A172 (cell line): ENCODE results near the gene SLC34A3. TPM values are rescaled to one million over a fixed set of nuclear protein-coding genes. Genes with fewer than 3 reads are reported as not detected.

ENCODE experiments used
- DNase-seq: peaks from one replicate; pipeline ENCODE4 v3.0.0-alpha.2; 2015; ENCODE audit warnings: low spot score
- total RNA-seq: library from RNA; depleted of rRNA; stranded (reverse); fragments of >200 nt; shearing (Covaris generic); gene quantifications from 2 replicates; pipeline ENCODE4 v1.2.3, GENCODE V29; 2014

SLC34A3 gene
- total RNA-seq, 1 experiment from 2014 or later: 1.6 TPM

DNA sequence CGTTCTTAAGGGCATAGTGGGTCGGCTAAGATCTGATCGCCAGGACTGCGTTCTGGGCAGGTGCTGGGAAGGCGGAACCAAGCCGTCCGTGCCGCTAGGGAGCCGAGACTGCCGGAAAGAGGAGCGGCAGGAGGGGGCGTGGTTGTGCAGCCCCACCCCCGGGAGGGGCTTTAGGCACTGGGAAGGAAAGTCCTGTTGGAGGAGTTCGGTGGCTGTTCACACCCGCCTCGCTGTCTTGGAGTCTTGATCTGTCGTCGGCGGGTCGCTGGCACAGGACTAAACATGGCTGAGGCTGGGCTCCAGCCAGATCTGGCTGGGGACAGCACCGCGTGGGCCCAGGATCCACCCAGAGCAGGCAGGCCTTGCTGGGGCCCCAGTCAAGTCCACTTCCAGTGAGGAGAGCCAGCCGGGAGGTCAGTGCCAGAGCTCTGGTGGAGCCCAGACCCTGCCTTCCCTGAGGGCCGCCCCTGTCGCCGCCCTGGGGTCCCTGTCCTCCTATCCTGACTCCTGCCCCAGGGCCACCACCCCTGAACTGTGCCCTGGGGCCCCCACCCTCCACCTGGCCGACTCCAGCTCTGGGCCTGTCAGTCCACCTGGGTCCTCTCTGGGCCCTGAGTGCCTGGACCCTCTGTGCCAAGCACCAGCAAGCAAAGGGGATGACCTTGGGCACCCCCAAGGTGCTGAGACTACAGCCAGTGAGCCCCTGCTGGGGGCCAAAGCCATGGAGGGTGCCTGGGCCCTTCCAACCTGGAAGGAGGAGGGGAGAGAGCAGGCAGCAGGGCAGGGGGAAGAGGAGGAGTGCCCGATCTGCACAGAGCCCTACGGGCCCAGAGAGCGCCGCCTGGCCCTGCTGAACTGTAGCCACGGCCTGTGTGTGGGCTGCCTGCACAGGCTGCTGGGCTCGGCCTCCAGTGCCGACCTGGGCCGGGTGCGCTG is 13.2 kb upstream of the SLC34A3 start:
- DNase-seq: no peak

DNA sequence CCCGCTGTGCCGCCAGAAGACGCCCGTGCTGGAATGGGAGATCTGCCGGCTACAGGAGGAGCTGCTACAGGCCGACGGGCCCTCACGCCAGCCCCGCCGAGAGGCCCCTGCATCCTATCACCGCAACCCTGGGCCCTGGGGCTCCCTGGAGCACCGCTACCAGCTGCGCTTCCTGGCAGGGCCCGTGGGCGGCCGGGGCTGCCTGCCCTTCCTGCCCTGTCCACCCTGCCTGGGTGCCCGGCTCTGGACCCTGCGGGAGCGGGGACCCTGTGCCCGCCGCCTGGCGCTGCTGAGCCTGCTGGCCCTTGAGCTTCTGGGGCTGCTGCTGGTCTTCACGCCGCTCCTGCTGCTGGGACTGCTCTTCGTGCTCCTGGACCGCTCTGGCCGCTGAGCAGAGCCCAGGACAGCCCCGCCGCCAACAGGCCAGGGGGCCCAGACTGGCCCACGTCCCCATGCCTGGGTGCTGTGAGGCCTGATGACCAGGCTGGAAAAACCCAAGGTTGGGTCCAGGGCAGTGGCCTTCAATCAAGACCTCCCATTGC is 12.4 kb upstream of the SLC34A3 start:
- DNase-seq: no peak

DNA sequence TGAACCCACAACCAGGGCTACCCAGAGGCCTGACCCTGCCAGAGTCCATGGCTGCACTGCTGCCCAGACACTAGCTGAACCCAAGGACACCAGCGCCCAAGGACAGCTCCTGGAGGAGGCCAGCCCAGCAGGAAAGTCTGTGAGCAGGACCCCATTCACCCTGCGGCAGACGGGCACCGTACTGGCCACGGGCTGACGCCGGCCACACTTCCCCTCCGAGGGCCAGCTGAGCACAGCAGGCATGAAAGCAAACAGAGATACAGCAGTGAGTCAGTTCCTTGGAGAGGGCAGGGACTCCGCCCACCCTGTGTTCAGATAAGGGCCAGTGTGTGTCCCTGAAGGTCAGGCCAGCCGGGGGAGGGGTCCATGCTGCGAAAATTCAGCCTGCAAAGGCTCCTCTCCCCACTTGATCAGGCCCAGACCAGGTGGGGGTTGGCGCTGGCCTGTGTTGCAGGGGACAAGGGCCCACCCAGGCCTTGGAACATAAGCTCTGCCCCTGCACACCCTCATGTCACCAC is 11.9 kb upstream of the SLC34A3 start:
- DNase-seq: peak; percentile 92

DNA sequence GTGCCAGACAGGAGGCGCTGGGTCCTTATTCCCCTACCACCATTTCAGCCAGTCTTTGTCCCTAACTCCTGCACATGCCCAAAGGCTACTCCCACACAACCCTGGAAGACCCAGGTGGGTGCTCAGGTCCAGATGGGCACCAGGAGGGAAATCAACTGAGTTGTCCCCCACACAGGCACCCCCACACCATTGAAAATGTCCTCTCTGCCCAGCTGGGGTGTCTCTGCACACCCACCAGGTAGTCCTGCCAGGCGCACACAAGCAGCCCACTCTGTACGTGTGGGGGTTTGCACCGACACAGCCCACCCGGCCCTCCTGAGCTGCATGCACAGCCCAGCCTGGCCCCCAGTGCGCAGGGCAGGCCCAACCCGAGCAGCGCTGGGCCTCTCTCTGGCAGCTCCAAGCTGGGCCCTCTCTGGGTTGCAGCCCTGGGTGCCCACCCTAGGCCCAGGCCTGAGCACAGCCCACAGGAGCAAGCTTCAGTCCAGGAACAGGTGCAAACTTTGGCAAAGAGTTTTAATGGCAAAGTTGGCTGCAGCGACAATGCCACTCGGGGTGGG is 10.9 kb upstream of the SLC34A3 start:
- DNase-seq: no peak

DNA sequence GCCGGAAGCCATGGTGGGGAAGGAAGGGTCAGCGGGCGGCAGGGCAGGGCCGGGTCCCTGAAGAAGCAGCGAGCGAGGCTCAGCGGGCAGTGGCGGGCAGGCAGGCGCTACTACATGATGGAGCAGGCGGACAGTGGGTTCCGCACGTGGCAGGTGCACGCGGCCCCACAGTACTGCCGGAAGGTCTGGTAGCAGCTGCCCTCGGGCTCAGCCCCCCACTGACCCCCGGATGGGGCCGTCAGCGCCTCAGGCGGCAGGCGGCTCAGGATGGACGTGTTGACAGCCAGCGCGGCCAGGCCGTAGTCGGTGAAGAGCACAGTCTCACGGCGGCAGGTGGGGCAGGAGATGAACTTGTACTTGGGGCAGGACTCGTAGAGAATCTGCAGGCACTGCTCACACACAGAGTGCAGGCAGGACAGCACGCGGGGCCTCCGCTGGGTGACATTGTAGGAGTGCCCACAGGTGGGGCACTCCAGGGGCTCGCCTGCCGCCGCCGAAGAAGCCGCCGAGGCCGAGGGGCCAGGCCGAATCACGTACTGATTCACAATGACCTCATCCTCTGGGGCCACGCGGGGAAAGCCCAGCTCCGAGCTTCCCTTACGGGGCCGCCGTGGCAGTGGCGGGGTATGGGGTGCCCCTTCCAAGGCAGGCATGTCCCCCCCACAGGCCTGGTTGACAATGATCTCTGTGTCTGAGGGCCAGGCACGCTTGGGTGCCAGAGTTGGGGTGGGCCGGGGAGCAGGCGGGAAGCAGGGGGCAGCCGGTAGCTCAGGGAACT is 10.2 kb upstream of the SLC34A3 start:
- DNase-seq: no peak

DNA sequence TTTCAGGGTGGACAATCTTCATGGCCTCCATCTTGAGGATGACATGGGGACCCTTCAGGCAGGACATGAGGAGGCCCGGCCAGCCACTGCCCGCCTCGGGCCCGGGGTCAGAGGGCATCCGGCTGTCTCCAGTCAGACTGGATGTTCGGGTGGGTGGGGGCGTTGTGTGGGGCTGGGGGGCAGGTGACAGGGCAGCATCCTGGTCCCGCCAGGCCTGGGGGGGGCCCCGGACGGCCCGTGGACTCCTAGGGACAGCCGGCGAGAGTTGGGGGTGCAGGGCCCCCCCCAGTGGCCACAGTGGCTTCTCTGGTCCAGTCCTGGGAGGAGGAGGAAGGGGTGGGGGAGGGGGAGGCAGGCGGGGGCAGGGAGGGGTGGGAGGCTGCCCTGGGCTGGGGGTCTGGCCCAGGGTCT is 9.6 kb upstream of the SLC34A3 start:
- no peak for DNase-seq

DNA sequence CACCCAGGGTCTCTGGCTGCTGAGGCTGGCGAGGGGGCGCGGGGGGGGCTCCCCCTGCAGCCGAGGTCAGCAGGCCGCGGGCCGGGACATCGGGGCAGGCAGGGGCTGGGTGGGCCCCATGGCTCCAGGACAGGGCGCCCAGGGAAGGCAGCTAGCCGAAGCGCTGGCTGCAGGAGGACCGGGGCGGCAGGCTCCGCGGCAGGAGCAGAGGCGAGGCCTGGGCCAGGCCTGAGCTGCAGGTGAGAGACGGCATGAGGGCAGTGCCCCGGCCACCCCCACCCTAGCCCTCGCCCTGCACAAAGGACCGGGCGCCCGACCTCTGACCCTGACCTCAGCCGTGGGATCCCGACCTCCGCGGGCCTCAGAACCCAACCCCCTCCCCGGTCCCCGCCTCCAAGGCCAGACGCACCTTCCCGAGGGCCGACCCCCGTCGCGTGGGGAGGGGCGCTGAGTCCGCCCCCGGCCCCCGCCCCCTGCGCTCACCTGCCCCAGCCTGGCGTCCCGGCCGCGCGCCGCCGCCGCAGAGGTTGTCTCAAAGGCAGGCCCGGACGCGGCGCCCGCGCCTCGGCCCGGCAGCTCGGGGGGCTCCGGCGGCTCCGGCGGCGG is 9.1 kb upstream of the SLC34A3 start:
- DNase-seq: no peak

DNA sequence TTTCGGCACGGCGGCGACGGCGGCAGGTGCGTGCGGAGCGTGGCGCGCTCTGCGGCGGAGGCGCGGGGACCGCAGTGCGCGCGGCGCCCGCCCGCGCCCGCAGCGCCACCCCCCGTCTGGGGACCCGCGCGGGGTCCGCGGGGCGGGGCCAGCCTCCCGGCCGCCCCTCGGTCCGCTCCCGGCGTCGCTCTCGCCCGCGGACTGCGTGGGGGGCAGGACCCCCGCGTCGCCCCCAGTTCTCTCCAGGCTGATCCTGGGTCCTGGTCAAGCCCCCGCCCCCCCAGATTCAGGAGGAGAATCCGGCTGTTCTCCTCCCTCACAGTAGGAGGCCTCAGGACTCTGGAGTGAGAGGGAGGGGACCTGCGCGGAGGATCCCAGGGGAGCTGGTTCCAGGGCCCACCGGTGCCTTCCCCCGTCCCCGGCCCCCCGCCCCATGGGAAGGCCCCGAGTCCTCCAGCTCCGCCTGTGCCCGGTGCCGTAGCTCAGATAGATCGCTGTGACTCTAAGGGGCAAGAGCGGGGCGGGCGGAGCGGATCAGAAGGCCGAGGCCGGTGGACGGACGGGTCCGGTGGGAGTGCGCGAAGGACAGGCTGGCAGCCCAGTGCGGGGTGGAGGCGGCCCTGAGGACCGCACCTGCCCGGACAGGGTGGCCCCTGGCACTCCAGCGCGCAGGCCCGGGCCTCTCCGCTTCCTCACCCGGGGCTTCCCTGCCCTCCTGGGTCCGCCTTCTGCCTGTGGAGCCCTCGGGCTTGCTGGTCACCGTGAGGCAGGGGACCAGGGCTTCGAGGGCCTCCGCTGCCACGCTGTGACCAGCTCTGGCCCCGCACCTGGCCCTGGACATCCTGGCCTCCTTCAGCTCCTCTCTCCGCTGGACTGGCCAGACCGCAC is 8.3 kb upstream of the SLC34A3 start, which contains the start of gene RNF208:
RNF208 (minus strand) TSS at position 51 of the 888 bp plus-strand sequence. CDS start 1,028 bp downstream, outside the sequence.
- no peak for DNase-seq

DNA sequence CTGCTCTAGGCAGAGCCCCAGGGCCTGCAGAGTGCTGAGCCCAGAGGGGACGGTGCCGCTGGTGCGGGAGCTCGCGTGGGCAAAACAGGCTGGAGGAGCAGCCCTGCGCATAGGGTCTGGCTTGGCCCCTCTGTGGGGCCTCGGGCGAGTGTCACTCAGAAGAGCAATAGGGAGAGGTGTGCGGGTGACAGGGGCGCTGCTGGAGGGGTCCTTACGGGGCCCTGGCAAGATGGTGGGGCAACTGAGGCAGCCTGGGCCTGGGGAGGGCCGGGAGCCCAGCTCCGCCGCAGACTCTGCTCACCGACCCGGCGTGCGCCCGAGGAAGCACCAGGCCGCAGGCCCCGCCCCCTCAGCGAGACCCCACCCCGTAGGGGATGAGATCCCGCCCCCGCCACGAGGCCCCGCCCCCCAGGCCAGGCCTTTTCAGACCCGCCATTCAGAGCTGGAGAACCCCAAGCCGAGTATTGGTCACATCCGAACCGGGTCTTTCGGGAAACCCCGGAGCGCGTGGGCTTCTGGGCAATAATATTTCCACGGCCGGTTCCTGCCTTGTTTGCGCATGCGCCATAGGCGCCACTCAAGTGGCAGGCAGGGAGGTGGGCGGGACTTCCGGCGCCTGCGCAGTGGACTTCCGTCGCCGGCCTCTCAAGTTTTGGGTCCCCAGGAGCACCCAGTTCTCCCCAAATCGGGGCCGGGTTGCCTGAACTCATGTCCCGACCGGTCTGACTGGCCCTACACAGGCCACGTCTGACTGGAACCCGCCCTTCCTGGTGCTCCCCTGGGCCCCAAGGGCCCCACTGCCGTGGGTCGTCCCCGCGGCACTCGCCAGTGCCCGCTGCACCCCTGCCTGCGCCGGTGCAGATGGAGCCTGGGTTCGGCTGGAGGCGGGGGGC is 7.4 kb upstream of the SLC34A3 start:
- peak; percentile 100 for DNase-seq

DNA sequence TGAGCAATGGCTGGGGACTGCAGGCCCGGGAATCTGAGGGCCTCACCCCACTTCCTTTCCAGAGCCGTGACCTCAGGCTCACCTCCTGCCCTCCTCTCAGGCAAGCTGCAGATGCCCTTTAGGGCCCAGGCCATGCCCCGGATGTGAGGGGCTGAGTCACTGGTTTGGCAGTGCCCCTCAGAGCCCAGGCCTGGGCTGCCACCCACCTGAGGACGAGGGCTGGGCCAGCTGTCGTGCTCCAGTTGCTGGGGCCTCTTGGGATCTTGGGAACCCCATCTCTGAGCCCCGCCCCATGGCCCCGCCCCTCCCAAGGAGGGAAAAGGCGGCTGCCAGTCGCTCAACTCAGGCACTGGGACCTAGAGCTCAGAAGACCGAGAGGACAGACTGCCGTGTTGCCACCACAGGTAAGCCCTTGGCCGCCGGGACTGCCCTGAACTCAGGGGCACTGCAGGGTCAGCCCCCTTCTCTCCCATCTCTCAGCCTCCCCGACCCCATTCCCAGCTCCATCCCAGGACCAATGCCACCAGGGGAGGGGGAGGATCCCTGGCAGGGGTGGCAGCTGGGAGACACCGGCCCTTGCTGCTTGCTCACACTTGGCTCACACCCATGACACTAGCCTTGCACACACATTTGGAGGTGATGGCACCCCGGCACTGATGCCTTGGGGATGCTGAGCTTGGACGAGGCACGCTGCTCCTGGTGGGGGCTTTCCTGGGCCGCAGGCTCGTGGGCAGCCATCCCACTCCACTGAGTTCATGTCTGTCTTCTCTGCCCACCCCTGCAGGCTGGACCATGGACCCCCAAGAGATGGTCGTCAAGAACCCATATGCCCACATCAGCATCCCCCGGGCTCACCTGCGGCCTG is 5.6 kb upstream of the SLC34A3 start, which contains the start of gene CYSRT1:
CYSRT1 (plus strand) TSS at position 345 of the 865 bp plus-strand sequence; CDS start at position 793, 448 bp downstream.
- DNase-seq: no peak

DNA sequence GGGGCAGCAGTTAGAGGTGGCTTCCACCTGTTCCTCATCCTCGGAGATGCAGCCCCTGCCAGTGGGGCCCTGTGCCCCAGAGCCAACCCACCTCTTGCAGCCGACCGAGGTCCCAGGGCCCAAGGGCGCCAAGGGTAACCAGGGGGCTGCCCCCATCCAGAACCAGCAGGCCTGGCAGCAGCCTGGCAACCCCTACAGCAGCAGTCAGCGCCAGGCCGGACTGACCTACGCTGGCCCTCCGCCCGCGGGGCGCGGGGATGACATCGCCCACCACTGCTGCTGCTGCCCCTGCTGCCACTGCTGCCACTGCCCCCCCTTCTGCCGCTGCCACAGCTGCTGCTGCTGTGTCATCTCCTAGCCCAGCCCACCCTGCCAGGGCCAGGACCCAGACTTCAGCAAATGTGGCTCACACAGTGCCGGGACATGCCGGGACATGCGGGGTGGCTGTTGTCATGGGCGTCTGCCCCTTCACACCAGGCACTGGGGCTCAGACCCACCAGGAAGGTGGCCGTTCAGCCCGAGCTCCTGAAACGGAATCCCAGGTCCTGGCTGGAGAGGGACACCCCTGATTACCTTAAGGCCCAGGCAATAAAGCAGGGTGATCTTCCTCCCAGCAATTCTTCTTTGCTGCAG is 4.9 kb upstream of the SLC34A3 start:
- no peak for DNase-seq

DNA sequence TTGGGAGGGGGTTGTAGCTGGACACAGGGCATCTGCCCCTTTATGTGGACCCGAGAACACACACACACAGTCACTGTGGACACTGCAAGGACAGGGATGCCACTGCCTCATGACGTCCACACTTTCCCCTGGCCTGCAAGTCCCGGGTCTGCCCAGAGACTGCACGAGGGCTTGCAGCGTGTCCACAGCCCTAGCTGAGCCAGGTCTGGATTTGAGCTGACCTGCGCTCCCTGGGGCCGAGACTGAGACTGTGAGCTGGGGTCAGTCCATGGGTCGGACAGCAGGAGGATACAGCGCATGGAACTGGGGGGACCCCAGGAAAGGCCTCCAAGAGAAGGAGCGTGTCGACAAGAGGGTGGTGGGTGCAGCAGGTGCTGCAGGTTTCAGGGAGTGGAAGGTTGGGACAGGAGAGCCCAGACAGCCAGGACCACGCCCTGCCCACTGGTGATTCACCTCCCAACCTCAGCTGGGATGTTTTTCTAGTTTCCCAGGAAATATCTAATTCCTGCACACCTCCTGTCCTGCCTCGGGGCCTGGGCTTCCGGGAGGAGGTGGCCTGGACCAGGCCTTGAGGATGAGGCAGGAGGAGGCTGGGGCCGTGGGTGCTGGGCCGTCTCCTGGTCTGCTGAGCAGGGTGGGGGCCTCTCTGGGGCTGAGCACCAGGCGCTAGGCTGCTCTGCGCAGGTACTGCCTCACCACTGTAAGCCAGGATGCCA is 4.2 kb upstream of the SLC34A3 start:
- DNase-seq: peak; percentile 94

DNA sequence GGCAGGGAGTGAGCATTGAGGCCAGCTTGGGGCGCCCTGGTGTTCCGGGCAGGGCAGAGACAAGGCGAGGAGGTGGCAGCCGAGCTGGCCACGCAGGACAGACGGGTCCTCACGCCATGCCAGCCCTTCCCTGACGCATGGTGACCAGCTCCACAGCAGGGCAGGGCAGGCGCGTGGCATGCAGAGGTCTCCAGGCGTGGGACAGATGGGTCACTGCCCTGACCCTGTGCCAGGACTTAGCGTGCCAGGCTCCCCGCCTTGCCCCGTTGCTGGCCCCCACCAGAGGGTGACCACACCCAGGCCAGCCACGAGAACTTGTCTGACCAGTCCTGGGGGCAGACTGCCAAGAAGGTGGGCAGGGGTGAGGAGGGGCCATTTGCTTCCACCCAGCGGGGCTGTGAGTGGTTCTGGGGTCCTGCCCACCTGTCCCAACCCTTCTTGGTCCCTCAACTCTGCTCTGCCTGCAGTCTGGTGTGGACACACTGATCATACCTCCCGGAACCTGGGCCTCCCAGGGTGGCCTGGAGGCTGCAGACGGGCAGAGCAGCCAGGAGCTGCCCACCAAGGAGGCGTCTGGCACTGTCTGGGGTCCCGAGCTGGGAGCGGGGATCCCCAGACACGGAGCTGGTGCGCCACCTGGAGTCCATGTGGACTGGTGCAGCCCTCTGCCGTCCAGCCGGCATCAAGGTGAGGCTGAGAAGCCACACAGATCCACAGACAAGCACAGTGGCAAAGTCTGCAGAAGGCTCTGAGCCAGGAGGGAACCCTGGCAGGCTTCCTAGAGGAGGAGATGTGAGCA is 3.4 kb upstream of the SLC34A3 start, which contains the start of gene RNF224:
RNF224 (plus strand) TSS at position 449 of the 799 bp plus-strand sequence. CDS start 834 bp downstream, outside the sequence.
- DNase-seq: peak; percentile 91

DNA sequence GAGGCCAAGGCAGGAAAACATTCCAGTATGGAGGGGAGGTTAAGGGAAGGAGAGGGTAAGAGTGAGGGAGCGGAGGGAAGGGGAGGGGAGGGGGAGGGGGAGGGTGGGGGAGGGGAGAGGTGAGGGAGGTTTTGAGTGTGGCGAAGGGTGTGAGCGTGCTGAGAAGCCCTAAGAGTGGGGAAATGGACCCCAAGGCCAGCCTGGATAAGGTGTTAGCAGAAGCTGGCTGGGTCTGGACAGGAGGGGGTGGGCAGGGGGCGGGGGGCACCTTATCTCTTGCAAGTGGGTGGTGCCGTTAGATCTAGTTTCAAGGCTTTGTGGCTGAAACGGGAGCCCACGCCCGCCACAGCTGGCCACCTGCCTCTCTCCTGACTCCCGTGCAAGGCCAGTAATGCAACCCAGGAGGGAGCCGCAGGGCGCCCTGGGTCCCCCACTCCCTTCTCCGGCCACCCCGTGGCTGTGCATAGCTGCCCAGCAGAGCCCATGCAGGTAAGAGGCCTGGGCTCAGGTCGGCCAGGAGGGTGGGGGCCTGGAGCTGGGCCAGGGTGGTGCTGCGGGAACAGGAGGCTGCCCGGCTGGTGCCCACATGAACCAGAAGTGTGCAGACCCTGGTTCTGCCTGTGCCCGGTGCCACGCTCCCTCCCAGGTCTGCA is 2.7 kb upstream of the SLC34A3 start:
- DNase-seq: no peak

DNA sequence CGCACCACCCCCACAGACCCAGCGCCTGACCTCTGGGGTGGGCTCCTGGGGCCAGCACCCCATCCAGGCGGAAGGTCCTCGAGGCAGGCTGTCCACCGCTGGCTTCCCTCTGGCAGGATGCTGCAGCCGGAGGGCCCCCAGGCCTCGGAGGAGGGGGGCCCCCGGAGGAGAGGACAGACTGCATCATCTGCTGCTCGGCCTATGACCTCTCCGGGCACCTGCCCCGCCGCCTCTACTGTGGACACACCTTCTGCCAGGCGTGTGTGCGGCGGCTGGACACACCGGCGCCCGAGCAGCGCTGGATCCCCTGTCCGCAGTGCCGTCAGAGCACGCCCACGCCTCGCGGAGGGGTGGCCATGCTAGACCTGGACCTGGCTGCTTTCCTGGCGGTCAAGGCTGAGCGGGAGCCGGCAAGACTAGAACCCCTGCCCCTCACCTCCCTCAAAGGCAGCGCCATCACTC is 2.2 kb upstream of the SLC34A3 start:
- DNase-seq: no peak
